C4-2B (cell line): ENCODE results near the gene DRGX.

Source experiments
- H3K27ac ChIP-seq: fragments of 450-650 bp; 2 replicates; pipeline ENCODE4 v1.5.1; 2017
- CTCF ChIP-seq: fragments of 450-650 bp; conservative IDR thresholded peaks from 2 replicates; pipeline ENCODE4 v1.5.1; 2017; ENCODE audit warnings: mild to moderate bottlenecking
- ZFX ChIP-seq: fragments of 450-650 bp; IDR thresholded peaks from 2 replicates; pipeline ENCODE4 v1.6.1; 2017

DRGX gene

GRCh38 chr10:49353895-49354566, 41.9 kb downstream of the DRGX start:
- no peak for TF ChIP-seq ZFX
- no peak for TF ChIP-seq CTCF

GRCh38 chr10:49353026-49353894, 42.6 kb downstream of the DRGX start:
- H3K27ac ChIP-seq, result no peak overlapping the region
- TF ChIP-seq ZFX (no peak), CTCF (no peak)

More at GRCh38 chr10:49353895-49354566, 41.9 kb downstream of the DRGX start:
- H3K27ac ChIP-seq, result no peak overlapping the region

- TF ChIP-seq ZFX (no peak), CTCF (no peak)
Measured at GRCh38 chr10:49352323-49352722, 43.6 kb downstream of the DRGX start.

GRCh38 chr10:49351669-49352068, 44.2 kb downstream of the DRGX start:
- H3K27ac ChIP-seq, result peak overlapping the region; percentile 36
- no peak for TF ChIP-seq ZFX

More at GRCh38 chr10:49352323-49352722, 43.6 kb downstream of the DRGX start:
- peak overlapping the region; percentile 36 for H3K27ac ChIP-seq

GRCh38 chr10:49350846-49351532, 44.9 kb downstream of the DRGX start:
- H3K27ac ChIP-seq, result peak overlapping the region; percentile 36
- TF ChIP-seq CTCF (no peak), ZFX (no peak)

GRCh38 chr10:49350138-49350537, 45.8 kb downstream of the DRGX start:
- H3K27ac ChIP-seq, result no peak overlapping the region
- TF ChIP-seq CTCF, result no peak
- TF ChIP-seq ZFX, result no peak

- H3K27ac ChIP-seq, result no peak overlapping the region
- no peak for TF ChIP-seq CTCF
- TF ChIP-seq ZFX, result no peak
Measured at GRCh38 chr10:49349390-49349789, 46.5 kb downstream of the DRGX start.
